Measurements from ENCODE around the gene ASIC1. TPM values are rescaled to one million over a fixed set of nuclear protein-coding genes. Genes with fewer than 3 reads are reported as not detected.

ASIC1 gene
- total and polyA plus RNA-seq, 2 experiments from 2014 or later: 0.76 to 1.5 TPM

GRCh38 chr12:50073206-50073605 is 15.8 kb downstream of the ASIC1 start:
- no peak overlapping the region for H3K4me3 ChIP-seq
- Mint-ChIP-seq H3K27me3 (ENCODE audit: insufficient read depth, low read depth, poor library complexity) (peaks cover 16% of the 10 kb centered on the region), H3K9me3 (no peaks in the 10 kb centered on the region), H3K4me3 (no peak overlapping the region), H3K36me3 (ENCODE audit: low read depth) (no peaks in the 10 kb centered on the region; the same call in 2 of the 3 replicates), H3K27ac (no peak overlapping the region), H3K4me1 (peaks cover 31% of the 10 kb centered on the region)
- H3K4me1 ChIP-seq (ENCODE audit: insufficient read depth): 0 out of 2 replicates have a peak, but pooled peaks cover 4% of the 10 kb centered on the region
- H3F3A ChIP-seq (replicated peaks; ENCODE audit: low read depth): no peaks in the 10 kb centered on the region
- no peaks in the 10 kb centered on the region for H3K79me2 ChIP-seq (replicated peaks; ENCODE audit: insufficient read depth)
- no peaks in the 10 kb centered on the region for H3K36me3 ChIP-seq (ENCODE audit: insufficient read depth)
- no peak for DNase-seq (ENCODE audit: low spot score)
- TF ChIP-seq ZNF114 (CRISPR knock-in tag; IDR thresholded peaks at IDR 0.05) (no peak), STAT1 (IDR thresholded peaks at IDR 0.05; ENCODE audit: unreplicated experiment) (no peak), POLR2AphosphoS5 (IDR thresholded peaks at IDR 0.05; ENCODE audit: low read depth) (no peak)
- no peak overlapping the region for H3K27ac ChIP-seq (ENCODE audit: low read depth)
- no peaks in the 10 kb centered on the region for H3K27me3 ChIP-seq (ENCODE audit: insufficient read depth)
- no peak overlapping the region for H2AFZ ChIP-seq
- H4K20me1 ChIP-seq (replicated peaks; ENCODE audit: insufficient read depth): no peaks in the 10 kb centered on the region
- no peaks in the 10 kb centered on the region for H3K9me2 ChIP-seq (ENCODE audit: insufficient read depth)
- ATAC-seq: no peak
- no peak overlapping the region for H3K4me2 ChIP-seq

DNA sequence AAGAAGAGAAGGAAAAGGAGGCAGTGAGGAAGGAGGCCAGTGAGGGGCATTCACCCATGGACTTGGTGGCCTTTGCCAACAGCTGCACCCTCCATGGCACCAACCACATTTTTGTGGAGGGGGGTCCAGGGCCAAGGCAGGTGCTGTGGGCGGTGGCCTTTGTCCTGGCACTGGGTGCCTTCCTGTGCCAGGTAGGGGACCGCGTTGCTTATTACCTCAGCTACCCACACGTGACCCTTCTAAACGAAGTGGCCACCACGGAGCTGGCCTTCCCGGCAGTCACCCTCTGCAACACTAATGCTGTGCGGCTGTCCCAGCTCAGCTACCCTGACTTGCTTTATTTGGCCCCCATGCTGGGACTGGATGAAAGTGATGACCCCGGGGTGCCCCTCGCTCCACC is 16.3 kb downstream of the ASIC1 start:
- H3K36me3 ChIP-seq (ENCODE audit: insufficient read depth): no peaks in the 10 kb centered on the region
- H3K79me2 ChIP-seq (replicated peaks; ENCODE audit: insufficient read depth): no peaks in the 10 kb centered on the region
- no peaks in the 10 kb centered on the region for H3F3A ChIP-seq (replicated peaks; ENCODE audit: low read depth)
- no peak overlapping the region for H3K4me2 ChIP-seq
- no peaks in the 10 kb centered on the region for H3K9me2 ChIP-seq (ENCODE audit: insufficient read depth)
- no peaks in the 10 kb centered on the region for H3K27me3 ChIP-seq (ENCODE audit: insufficient read depth)
- no peak overlapping the region for H3K4me3 ChIP-seq
- Mint-ChIP-seq H3K36me3 (ENCODE audit: low read depth) (no peaks in the 10 kb centered on the region; the same call in 2 of the 3 replicates), H3K27me3 (ENCODE audit: insufficient read depth, low read depth, poor library complexity) (peaks cover 16% of the 10 kb centered on the region), H3K4me3 (no peak overlapping the region), H3K27ac (no peak overlapping the region), H3K4me1 (peaks cover 31% of the 10 kb centered on the region), H3K9me3 (no peaks in the 10 kb centered on the region)
- H3K27ac ChIP-seq (ENCODE audit: low read depth): no peak overlapping the region
- TF ChIP-seq STAT1 (IDR thresholded peaks at IDR 0.05; ENCODE audit: unreplicated experiment): no peak
- DNase-seq (ENCODE audit: low spot score) (no peak), ATAC-seq (no peak)
- 0 out of 2 replicates have a peak, but pooled peaks cover 4% of the 10 kb centered on the region for H3K4me1 ChIP-seq (ENCODE audit: insufficient read depth)
- H2AFZ ChIP-seq: no peak overlapping the region
- no peaks in the 10 kb centered on the region for H4K20me1 ChIP-seq (replicated peaks; ENCODE audit: insufficient read depth)

- H3K27ac Mint-ChIP-seq: no peak overlapping the region
- DNase-seq (ENCODE audit: low spot score) (peak; percentile 91), ATAC-seq (peak; percentile 90)
- H3K36me3 Mint-ChIP-seq (ENCODE audit: low read depth): no peaks in the 10 kb centered on the region; the same call in 2 of the 3 replicates
- Histone ChIP-seq H2AFZ (peak overlapping the region; percentile 94), H3K27me3 (ENCODE audit: insufficient read depth) (peaks cover 9% of the 10 kb centered on the region; the same call in 1 of the 2 replicates), H3F3A (replicated peaks; ENCODE audit: low read depth) (no peaks in the 10 kb centered on the region), H3K9me2 (ENCODE audit: insufficient read depth) (no peaks in the 10 kb centered on the region), H3K4me3 (no peak overlapping the region), H3K4me1 (ENCODE audit: insufficient read depth) (0 out of 2 replicates have a peak, but pooled peaks cover 4% of the 10 kb centered on the region), H3K27ac (ENCODE audit: low read depth) (no peak overlapping the region), H4K20me1 (replicated peaks; ENCODE audit: insufficient read depth) (no peaks in the 10 kb centered on the region), H3K4me2 (no peak overlapping the region), H3K36me3 (ENCODE audit: insufficient read depth) (no peaks in the 10 kb centered on the region), H3K79me2 (replicated peaks; ENCODE audit: insufficient read depth) (no peaks in the 10 kb centered on the region)
- no peak for TF ChIP-seq ZNF114 (CRISPR knock-in tag; IDR thresholded peaks at IDR 0.05)
- TF ChIP-seq, protein P1, sequence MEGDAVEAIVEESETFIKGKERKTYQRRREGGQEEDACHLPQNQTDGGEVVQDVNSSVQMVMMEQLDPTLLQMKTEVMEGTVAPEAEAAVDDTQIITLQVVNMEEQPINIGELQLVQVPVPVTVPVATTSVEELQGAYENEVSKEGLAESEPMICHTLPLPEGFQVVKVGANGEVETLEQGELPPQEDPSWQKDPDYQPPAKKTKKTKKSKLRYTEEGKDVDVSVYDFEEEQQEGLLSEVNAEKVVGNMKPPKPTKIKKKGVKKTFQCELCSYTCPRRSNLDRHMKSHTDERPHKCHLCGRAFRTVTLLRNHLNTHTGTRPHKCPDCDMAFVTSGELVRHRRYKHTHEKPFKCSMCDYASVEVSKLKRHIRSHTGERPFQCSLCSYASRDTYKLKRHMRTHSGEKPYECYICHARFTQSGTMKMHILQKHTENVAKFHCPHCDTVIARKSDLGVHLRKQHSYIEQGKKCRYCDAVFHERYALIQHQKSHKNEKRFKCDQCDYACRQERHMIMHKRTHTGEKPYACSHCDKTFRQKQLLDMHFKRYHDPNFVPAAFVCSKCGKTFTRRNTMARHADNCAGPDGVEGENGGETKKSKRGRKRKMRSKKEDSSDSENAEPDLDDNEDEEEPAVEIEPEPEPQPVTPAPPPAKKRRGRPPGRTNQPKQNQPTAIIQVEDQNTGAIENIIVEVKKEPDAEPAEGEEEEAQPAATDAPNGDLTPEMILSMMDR (conservative IDR thresholded peaks at IDR 0.05; ENCODE audit: low read depth in 2 of 2): peak; percentile 83 to 97
- no peak for TF ChIP-seq STAT1 (IDR thresholded peaks at IDR 0.05; ENCODE audit: unreplicated experiment)
- peaks cover 16% of the 10 kb centered on the region for H3K27me3 Mint-ChIP-seq (ENCODE audit: insufficient read depth, low read depth, poor library complexity)
- H3K4me3 Mint-ChIP-seq: no peak overlapping the region
- no peaks in the 10 kb centered on the region for H3K9me3 Mint-ChIP-seq
- H3K4me1 Mint-ChIP-seq: peaks cover 29% of the 10 kb centered on the region
Measured at GRCh38 chr12:50074936-50075807, 17.8 kb downstream of the ASIC1 start.
